Neutrophil (primary cell): ENCODE results near the gene ZNF391.
"Not testable (repeated sequence)": the region's sequence is repeated elsewhere in the genome, so short reads cannot be mapped to it uniquely, and the experiment has no call there.

Source experiments
- H3K27ac ChIP-seq: fragments of 200-600 bp; sonication (generic); 2 replicates; pipeline ENCODE4 v1.5.1; 2016; ENCODE audit warnings: mild to moderate bottlenecking, moderate library complexity
- H3K27me3 ChIP-seq: fragments of 200-600 bp; sonication (generic); 2 replicates; pipeline ENCODE4 v1.6.0; 2016; ENCODE audit warnings: mild to moderate bottlenecking
- H3K36me3 ChIP-seq: fragments of 200-600 bp; sonication (generic); 2 replicates; pipeline ENCODE4 v1.5.1; 2017
- H3K4me1 ChIP-seq, 2 experiments: fragments of 200-600 bp in 1 of 2; sonication (generic) in 1 of 2; 1 replicate in 1 of 2; 2 replicates in 1 of 2; pipeline versions ENCODE4 v1.5.1 to v1.6.1; 2013 to 2016; ENCODE audit warnings: low read depth in 1 of 2, low read length in 1 of 2, mild to moderate bottlenecking in 1 of 2, moderate library complexity in 1 of 2; ENCODE audit not compliant: control insufficient read depth in 1 of 2, insufficient read depth in 1 of 2
- H3K4me3 ChIP-seq, 2 experiments: fragments of 200-600 bp in 1 of 2; sonication (generic) in 1 of 2; 1 replicate in 1 of 2; 2 replicates in 1 of 2; pipeline ENCODE4 v1.5.1; 2013 to 2016; ENCODE audit warnings: low read depth in 1 of 2, low read length in 1 of 2, mild to moderate bottlenecking in 1 of 2, moderate library complexity in 1 of 2
- H3K9me3 ChIP-seq: fragments of 200-600 bp; sonication (generic); 2 replicates; pipeline ENCODE4 v1.5.1; 2016
- TF ChIP-seq, protein P1 (sequence below): fragments of 200-600 bp; sonication (generic); IDR thresholded peaks from 2 replicates; pipeline ENCODE4 v1.5.1; 2016; ENCODE audit warnings: antibody characterized with exemption

ZNF391 gene

DNA sequence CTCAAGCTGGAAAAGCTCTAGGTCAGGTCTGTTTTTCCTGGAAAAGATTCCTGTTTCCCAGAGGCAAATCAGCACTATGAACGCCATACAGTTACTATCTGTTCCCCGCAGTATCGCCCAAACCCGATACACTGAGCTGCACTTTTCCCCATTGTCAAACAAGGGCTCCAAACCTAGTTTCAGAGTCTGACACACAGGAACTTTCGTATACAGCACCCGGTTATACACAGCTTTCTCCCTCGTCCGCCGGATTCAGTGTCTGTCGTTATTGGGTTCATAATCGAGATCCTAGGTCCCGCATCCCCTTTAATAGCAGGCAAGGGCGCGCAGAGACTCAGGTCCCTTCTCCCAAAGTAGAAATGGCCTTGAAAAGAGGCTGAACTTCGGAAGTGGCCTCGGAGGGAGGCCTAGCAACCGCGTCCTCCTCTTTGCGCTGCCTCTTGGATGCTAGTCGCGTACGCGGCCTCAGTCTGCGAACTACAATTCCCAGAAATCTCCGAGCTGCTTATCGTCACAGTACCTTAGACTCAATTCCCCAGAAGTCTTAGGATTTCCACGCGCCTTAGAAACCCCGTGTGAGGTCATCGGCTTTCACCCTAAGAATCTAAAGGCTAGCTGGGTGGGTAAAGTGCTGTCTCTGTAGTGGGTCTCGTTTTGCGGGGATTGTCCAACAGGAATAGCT is 34.2 kb downstream of the ZNF391 start:
- H3K36me3 ChIP-seq = no peaks in the 10 kb centered on the region
- H3K4me1 ChIP-seq = no peaks in the 10 kb centered on the region
- H3K27ac ChIP-seq = no peak overlapping the region
- no peaks in the 10 kb centered on the region for H3K27me3 ChIP-seq
- TF ChIP-seq, protein P1, sequence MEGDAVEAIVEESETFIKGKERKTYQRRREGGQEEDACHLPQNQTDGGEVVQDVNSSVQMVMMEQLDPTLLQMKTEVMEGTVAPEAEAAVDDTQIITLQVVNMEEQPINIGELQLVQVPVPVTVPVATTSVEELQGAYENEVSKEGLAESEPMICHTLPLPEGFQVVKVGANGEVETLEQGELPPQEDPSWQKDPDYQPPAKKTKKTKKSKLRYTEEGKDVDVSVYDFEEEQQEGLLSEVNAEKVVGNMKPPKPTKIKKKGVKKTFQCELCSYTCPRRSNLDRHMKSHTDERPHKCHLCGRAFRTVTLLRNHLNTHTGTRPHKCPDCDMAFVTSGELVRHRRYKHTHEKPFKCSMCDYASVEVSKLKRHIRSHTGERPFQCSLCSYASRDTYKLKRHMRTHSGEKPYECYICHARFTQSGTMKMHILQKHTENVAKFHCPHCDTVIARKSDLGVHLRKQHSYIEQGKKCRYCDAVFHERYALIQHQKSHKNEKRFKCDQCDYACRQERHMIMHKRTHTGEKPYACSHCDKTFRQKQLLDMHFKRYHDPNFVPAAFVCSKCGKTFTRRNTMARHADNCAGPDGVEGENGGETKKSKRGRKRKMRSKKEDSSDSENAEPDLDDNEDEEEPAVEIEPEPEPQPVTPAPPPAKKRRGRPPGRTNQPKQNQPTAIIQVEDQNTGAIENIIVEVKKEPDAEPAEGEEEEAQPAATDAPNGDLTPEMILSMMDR = no peak
- H3K9me3 ChIP-seq = no peaks in the 10 kb centered on the region
- H3K4me3 ChIP-seq = no peak overlapping the region

GRCh38 chr6:27424851-27425250 is 36.3 kb downstream of the ZNF391 start:
- not testable (repeated sequence) for H3K36me3 ChIP-seq, H3K27me3 ChIP-seq, H3K4me3 ChIP-seq, H3K4me1 ChIP-seq, H3K9me3 ChIP-seq, H3K27ac ChIP-seq

DNA sequence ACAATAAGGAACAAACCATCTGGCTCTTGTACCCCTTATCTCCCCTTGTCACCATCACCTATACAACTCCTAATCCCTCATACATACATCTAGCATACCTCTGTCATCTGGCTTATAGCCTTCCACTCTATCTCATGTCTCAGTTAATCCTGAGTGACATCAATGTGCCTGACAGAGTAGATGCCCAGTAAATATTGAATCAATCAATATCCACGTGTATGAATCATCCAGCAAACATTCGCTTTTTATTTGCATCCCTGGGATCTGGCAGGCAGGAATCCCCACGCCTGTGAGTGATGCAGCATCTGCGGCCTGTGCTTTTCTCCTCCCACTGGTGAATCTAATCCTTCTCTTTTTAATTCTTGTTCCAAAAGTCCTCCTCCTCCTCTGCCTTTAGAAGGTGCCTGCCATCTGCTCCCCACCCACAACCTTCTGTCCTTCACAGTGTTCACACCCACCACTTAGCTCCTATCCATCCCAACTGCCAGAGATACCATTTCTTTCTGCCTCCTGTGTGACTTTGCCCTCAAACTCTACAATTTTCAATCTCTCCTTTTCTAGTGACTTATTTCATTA is 37.6 kb downstream of the ZNF391 start:
- TF ChIP-seq, protein P1 = no peak
- Histone ChIP-seq H3K27me3 (no peaks in the 10 kb centered on the region), H3K4me1 (no peaks in the 10 kb centered on the region), H3K36me3 (no peaks in the 10 kb centered on the region), H3K4me3 (no peak overlapping the region), H3K27ac (no peak overlapping the region), H3K9me3 (no peaks in the 10 kb centered on the region)

DNA sequence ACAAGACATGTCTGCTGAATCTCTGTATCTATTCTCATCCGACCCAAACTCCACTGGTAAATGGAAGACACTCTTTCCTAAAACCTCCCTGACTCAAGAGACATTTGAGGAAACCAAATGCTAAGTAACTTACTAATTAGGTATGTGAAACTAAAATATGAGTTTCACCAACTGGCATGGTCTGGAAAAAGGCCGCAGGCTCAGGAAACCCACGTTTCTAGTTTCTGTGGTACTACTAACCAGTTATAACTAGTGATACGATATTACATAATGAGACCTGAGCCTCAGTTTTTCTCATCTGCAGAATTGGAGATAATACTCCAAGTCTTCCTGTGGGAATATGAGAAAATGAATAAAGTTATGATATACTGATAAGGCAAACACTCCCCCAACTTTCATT is 39.9 kb downstream of the ZNF391 start:
- no peak overlapping the region for H3K27ac ChIP-seq
- TF ChIP-seq, protein P1 = no peak

GRCh38 chr6:27428966-27429365 is 40.4 kb downstream of the ZNF391 start:
- Histone ChIP-seq H3K36me3 (no peaks in the 10 kb centered on the region), H3K4me1 (no peaks in the 10 kb centered on the region), H3K4me3 (no peak overlapping the region), H3K27me3 (no peaks in the 10 kb centered on the region), H3K27ac (no peak overlapping the region), H3K9me3 (no peaks in the 10 kb centered on the region)
- TF ChIP-seq, protein P1 = no peak

More for the DNA sequence above, 39.9 kb downstream of the ZNF391 start:
- Histone ChIP-seq H3K4me3 (no peak overlapping the region), H3K27me3 (no peaks in the 10 kb centered on the region), H3K9me3 (no peaks in the 10 kb centered on the region), H3K36me3 (no peaks in the 10 kb centered on the region), H3K4me1 (no peaks in the 10 kb centered on the region)

DNA sequence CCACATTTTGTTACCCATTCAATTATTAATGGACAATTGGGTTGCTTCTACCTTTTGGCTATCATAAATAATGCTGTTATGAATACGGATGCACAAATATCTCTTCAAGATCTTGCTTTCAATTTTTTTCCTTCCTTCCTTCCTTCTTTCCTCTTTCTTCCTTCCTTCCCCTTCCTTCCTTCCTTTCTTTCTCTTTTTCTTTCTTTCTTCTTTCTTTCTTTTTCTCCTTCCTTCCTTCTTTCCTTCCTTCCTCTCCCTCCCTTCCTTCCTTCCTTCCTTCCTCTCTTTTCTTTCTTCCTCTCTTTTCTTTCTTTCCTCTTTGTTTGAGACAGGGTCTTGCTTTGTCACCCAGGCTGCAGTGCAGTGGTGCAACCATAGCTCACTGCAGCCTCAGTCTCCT is 45.2 kb downstream of the ZNF391 start:
- TF ChIP-seq, protein P1 = no peak
- no peak overlapping the region for H3K27ac ChIP-seq
- no peaks in the 10 kb centered on the region for H3K9me3 ChIP-seq
- no peaks in the 10 kb centered on the region for H3K4me1 ChIP-seq
- H3K36me3 ChIP-seq = no peaks in the 10 kb centered on the region
- no peak overlapping the region for H3K4me3 ChIP-seq
- no peaks in the 10 kb centered on the region for H3K27me3 ChIP-seq
